Stimulated activated CD8-positive, alpha-beta memory T cell treated with anti-CD3 and anti-CD28 coated beads, Interleukin-12 subunit alpha, Interleukin-12 subunit beta, amount 100 ng/mL, for 4 hours (primary cell): Measurements from ENCODE around the gene LY6G6D.

Experiments
- DNase-seq: peaks from one replicate; pipeline ENCODE4 v3.0.0-alpha.2; 2020; ENCODE audit warnings: low read depth

LY6G6D gene

DNA sequence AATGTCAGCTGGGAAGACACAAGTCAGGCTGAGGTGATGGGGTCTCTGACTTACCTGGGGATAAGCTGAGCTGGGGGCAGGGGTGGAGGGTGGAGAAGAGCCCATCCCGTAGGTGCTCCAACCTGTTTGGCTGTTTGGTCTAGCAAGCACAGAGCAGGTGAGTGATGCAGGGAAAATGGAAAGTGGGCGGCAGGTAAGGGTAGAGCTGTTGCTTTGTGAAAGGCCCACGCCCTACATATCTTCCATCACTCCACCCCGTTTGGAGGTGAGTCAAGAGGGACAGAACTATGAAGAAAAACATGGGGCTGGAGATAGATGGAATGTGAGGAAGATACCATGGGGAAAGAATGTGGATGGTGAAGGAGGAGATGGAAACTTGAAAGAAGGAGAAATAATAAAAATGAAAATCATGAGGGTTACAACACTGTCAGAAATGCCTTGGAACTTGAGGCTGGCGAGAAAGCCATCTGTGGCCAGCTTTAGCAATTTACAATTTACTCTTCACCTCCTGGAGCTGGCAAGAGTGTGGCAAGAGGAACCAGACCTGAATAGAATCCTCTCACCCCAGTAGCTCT is 5.1 kb downstream of the LY6G6D start:
- DNase-seq: no peak

DNA sequence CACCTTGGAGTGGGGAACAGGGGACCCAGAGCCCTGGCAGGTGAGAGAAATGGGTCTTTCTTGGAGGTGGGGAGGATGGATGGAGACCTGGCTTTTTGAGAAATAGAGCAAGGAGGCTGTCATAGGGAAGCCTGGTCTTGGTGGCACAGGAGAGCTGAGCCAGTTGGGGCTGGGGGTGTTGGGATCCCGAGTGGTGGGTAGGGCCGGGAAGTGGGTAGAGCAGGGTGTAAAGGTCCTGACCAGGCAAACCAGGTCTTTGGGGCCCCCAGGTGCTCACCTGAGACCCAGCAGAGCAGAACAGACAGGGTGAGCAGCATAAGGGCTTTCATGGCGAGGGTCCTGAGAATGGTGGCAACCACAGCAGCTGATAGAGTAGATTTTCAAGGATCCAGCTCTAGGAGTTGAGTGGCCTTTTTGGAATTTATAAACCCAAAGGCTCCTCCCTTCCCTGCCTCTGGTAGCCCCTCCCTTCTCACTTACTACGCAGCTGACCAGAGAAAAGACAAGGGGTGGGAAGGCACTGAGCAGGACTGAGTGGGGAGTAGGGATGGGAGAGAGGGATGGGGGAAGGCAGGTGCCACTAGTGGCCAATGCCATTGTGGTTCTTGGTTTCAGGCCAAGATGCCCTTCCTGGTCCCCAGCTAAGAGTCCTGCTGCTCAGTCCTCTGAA is 6.3 kb downstream of the LY6G6D start, which contains the start of gene LY6G6C:
LY6G6C (minus strand) TSS at position 396 of the 670 bp plus-strand sequence; CDS start at position 329, 67 bp downstream.
- no peak for DNase-seq

DNA sequence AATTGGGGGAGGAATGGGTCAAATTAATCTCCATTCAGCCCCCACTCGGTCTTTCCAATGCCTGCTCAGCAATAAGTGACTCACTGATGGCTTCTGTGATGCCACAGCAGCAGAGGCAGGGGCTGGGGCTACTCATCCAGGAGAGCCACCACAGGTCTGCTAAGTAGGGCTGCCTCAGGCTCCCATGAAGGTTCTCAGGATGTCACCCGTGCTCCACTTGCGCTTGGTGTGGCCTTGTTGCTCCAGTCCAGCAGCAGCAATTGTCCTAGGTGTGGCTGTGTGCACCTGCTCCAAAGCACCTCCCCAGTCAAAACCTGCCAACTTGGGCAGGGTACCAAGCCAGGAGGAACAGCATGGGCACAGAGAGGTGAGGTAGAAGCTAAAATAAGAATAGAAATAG is 7.0 kb downstream of the LY6G6D start:
- DNase-seq: no peak

DNA sequence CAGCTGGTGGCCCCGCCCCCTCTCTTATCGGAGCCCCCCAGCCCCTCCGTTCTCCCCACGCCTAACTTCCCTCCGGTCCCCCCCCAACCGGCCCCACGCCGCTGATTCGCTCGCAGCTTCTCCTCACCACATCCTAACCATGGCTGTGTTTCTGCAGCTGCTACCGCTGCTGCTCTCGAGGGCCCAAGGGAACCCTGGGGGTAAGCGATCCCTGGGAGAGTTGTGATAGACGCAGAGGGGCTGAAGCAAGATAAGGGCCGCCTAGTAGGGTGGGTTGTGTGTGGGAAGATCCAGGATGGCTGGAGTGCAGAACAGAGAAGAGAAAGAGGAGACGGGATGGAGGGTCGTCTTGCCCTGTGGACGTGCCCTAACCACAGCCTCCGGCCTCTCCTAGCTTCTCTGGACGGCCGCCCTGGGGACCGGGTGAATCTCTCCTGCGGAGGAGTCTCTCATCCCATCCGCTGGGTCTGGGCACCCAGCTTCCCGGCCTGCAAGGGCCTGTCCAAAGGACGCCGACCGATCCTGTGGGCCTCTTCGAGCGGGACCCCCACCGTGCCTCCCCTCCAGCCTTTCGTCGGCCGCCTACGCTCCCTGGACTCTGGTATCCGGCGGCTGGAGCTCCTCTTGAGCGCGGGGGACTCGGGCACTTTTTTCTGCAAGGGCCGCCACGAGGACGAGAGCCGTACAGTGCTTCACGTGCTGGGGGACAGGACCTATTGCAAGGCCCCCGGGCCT is 8.3 kb downstream of the LY6G6D start, which contains the start of gene MPIG6B:
MPIG6B (plus strand) TSS at position 129 of the 735 bp plus-strand sequence; CDS start at position 140, 11 bp downstream.
- no peak for DNase-seq

DNA sequence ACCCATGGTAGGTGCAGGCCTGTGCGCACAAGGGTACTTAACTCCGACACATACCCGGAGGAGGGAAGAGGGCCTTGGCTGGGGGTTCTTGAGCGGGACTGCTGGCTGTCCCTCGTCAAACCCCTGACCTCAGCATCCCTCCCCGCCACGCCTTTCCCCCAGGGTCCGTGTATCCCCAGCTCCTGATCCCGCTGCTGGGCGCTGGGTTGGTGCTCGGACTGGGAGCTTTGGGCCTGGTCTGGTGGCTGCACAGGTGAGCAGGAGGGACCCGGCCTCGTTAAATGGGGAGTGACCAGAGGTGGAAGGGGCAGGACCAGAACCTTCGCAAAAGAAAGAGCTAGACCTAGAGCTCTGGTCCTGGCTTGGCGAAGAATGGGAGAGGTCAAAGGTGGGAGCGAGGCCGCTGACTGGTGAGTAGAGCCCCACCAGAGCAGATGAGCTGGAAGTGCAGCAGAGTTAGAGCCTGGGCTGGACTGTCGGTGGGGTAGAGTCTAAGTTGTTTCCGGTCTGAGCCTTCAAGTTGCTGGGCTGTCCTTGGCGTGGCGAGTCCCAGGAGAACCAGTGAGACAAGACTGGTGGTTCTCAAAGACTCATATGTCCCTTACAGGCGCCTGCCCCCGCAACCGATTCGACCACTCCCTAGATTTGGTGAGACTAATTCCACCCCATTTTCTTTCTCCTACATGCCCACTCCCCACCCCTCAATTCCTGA is 9.0 kb downstream of the LY6G6D start:
- DNase-seq: no peak

DNA sequence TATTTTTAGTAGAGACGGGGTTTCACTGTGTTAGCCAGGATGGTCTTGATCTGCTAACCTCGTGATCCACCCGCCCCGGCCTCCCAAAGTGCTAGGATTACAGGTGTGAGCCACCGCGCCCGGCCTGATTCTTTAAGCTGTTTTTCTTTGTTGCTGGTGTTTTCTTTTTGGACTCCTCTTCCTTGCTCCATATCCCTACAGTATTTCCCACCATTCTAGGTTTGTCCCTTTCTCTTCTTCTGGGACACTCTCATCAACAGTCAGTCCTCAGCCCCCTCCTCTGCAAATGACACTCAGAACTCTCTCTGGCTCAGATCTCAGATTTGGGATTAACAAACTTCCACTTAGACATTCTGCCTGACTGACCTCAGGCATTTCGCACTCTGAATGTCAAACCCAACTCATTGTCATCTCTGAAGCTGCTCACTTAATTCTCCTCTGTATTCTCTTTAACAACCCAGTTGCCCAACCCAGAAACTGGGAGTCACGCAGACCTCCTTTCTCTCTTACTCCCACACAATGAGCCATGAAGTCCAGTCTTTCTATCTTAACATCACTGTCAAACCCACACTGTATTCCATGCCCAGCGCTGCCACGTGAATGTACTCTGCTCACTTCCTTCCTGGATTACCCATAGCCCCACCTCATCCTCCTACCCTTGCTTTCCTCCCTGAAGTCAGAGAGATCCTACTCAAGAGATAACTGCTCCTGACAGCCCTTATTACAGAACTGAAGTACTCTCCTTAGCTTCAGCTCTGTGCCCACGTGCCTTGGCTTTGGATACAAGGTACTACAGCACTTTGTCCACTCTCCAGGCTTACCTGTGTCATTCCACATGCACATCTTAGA is 10.6 kb downstream of the LY6G6D start:
- DNase-seq: no peak

DNA sequence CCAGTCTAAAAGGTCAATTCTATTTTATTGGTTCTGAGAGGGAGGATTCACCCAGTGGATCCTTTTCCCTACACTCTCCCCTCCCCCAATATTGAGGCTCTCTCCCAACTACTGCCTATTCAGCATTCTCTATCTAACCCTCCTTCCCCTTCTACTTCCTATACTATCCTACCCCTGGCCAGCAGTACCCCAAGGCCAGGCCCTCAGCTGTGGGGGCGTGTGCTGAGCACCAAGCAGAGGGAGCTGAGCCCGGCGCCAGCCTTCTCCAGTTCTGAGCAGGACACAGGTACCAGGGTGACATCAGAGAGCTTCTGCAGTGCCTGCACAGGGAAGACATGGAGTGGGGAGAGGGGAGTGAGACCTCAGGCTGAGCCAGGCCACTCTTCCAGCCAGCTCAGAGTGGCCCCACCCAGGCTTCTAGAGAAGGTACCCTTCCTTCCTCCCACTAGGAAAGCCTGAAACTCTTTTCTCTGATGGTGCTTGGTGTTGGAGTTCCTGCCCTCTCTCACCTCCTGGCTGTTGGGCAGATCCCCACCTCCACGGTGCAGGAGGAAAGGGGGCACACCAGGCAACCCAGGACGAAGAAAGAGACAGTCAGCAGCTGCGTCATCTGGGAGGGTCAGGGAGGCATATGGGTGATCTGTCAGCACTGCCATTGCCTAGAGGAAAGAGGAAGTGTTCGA is 12.0 kb downstream of the LY6G6D start:
- DNase-seq: no peak

DNA sequence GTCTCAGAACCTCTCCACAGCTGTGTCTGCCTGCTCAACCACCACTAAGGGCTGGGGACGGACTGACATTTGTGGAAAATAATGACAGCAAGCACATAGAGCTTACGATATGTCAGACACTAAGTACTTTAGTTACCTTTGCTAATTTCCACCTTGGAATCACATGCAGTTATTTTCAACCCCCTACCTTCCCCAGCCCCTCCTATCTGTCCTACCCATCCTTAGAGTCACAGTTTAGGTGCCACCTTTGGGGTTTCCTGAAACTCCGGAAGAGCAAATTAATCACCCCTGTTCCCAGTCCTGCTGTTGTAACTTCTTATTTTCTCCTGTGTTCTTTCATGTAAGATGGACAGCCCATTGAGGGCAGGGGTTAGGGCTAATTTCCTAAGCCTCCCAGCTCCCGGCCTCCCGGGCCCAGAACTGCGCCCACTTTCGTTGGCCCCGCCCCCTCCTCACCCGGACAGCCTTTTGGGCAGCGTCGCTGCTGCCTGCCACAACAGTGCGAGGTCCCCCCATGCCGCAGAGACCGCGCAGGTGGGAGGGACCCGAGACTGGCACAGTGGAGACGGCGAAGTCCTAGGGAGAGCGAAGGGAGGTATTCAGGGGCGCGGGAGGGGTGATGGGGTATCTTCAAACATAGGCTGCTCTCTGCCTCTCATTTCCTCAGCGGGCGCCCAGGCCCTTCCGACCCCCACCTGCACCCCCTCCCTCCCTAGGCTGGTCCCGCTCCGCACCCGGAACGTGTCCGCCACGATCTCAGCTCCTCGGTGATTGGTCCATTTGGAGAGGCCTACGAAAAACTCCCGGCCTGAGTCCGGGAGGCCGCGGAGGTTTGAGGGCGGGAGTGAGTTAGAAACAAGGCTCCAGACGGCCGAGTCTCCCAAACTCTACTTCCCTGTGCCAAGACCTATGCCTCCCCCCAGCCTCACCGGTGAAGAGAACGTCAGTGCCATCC is 12.8 kb downstream of the LY6G6D start:
- DNase-seq: no peak

DNA sequence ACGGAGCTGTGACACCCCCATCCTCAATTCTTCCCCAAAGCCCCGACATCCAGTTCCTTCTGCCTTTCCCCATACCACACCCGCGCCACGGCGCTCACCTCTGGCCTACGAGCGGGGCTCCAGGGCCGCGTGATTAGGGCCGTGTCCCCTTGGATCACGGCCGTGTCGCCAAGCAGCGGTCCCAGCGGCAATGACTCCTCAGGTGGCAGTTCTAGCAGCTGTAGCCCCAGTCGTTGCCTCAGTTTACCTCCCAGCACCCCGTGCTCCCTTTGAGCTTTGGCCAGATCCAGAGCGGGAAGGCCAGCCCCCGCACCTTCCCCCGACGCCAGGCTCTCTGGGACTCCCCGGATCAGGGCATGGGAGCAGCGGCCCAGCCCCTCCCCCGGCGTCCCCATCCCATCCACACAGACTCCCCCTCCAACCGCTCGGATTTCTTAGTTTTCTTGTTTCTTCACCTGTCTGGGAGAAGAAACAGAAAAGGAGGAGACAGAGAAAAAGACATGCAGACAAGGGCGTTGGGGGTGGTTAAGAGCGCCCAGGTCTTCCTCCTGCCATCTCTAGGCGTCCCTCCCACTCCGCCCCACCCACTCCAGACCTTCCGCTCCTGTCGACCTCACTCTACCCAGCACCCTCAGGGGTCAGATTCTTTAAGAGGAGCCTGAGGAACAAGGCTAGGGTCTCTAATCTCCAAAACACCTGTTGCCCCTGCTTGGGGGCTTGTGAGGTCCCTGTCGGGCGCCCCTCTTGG is 13.8 kb downstream of the LY6G6D start, which contains the start of gene DDAH2:
DDAH2 (minus strand) TSS at position 533 of the 748 bp plus-strand sequence; CDS start at position 395, 138 bp downstream.
- no peak for DNase-seq

DNA sequence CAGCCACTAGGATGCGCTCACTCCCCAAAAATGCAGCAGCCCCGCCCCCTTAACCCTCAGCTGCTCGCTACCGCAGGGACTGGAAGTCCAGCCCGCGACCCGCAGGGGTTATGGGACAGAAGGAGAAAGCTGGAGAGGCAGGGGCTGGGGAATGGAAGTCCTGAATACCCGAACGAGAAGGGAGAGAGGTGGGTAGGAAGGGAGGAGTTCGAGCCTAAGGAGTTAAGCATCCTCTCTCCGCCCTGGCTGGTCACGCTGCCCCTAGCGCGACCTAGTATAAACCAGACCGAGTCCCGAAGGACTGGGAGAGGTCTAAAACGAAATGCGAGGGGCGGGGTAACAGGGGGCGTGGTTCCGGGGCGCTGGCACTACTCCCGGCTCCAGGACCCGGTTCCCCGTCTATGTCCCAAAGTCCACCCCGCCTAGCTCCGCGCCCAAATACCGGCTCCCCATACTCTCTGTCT is 14.4 kb downstream of the LY6G6D start:
- DNase-seq: peak; percentile 65

DNA sequence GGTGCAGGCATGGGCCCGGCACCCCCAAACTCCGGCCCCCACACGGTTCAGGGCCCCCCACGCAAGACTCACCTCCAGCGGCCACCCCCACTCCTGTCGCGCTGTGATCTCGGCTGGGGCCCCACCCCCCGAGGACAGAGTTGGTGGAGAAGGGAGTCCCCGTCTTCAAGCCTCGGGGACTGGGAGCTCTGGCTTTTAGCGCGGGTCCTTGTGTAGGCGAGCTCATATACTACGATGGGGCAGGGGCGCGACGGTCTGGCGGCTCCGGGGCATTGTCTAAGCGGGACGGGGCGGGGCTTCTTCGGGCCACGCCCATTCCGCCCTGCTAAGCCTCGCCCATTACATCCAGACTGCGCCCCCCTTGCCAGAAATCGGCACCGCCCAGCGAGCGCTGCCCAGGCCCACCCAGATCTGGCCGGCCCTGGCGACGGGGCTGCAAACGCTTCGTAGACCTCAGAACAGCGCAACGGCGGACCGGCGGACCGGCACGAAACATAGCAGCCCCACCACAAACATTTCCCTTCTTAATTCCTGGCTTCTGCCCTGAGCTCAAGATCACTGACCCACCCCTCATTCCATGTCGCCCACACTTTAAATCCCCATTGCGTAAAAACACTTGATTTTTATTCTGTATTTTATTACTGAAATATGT is 15.0 kb downstream of the LY6G6D start:
- DNase-seq: peak; percentile 53

DNA sequence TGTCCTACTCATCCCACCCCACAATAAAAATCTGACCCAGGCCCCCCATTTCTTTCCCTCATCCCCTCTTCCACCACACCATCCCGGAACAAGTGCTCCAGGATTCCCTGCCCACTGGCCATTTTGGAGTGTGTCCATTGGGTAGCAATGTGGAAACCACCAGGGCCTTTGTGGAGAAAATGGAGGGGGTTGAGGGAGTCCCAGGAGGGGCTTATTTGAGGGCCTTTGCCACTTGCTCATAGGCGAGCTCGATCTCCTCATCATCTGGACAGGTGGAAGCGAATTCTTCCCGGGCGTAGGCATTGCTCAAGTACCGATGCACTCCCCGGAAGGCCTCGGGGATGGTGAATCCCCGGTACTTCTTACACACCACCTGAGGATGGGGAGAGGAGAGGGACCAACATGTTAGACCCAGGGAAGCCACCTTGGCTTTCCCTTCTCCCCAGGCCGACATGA is 15.5 kb downstream of the LY6G6D start:
- DNase-seq: no peak

DNA sequence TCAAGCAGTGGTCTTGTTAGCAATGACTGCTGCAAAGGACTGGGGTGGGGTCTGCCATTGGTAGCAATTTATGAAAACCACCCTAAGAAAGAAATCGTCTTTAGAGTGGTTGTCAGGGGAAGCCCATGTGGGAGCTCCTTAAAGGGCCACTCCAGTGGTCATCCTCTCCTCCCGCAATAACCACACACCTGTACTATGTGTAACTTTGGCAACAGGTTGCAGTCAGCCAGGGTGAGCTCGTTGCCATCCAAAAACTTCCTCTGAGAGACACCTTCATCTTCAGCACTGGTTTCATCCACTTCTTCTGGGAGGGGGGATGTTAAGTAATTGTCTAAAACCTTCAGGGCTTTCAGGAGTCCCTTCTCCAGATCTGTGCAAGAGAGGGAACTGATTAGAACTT is 16.9 kb downstream of the LY6G6D start:
- DNase-seq: no peak

DNA sequence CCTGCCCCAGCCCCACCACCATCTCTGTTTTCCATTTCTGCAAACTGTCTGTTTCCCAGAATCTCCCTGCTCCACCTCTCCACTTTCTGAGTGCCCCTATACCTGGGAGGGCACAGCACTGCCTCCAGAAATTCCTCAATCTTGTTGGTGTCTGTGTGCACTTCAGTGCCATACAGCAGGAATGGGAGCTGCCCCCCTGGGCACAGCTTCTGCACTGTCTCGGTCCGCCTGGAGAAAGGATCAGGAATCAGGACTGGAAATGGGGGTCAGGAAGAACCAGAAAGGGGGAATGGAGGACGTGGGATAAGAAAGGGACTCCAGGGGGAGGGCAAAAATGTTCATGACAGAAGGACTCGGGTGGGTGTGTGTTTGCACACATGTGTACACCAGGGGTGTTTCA is 18.6 kb downstream of the LY6G6D start:
- DNase-seq: no peak

DNA sequence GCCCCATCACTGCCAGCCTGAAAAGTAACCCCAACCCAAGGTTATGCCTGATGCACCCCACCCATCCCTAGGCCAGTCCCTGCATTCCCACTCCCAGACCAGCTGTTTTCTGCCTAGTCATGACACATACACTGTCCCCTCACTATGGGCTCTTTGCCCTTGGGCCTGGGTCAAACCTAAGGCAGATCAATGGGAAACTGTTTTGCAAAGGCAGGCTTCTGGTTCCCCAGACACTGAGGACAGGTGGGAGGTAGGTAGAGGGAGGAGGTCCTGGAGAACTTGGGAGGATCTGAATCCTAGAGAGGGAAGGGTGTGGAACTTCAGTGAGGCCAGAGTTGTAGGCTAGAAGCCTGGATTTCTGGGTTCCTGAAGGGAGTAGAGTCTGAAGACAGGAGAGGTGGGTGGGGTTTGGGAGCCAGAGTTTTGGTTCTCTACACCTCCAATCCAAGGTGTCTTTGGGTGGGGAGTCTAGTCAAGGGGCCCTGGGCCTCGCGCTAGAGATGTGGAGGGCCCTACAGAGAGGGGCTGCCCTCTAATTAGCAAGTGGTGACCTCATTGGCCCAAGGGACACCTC is 19.2 kb downstream of the LY6G6D start:
- no peak for DNase-seq

DNA sequence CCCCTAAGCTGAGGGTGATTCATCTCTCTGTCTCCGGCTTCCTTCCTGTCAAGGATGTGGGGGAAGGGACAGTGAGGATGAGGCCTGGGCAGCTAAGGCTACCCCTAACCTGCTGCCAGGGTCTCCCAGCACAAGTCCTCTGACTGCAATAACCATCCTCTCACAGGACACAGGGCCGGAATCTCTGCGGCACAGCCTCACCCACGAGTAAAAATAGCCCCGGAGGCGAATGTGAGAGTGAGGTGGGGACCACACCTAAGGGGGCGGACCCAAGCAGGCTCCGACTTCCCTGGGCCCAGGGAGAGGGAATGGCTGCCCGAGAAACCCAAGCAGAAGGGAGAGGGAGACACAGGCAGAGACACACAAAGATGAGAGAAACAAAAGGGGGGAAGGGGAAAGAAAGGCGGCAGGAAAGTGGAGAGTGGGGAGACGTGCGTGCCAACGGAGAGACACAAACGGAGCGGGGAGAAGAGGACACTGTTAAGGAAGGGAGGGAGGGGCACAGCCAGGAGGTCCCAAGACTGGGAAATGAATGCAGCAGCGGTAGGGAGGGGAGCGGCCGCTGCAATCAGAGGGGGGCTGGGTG is 19.8 kb downstream of the LY6G6D start:
- peak; percentile 45 for DNase-seq

DNA sequence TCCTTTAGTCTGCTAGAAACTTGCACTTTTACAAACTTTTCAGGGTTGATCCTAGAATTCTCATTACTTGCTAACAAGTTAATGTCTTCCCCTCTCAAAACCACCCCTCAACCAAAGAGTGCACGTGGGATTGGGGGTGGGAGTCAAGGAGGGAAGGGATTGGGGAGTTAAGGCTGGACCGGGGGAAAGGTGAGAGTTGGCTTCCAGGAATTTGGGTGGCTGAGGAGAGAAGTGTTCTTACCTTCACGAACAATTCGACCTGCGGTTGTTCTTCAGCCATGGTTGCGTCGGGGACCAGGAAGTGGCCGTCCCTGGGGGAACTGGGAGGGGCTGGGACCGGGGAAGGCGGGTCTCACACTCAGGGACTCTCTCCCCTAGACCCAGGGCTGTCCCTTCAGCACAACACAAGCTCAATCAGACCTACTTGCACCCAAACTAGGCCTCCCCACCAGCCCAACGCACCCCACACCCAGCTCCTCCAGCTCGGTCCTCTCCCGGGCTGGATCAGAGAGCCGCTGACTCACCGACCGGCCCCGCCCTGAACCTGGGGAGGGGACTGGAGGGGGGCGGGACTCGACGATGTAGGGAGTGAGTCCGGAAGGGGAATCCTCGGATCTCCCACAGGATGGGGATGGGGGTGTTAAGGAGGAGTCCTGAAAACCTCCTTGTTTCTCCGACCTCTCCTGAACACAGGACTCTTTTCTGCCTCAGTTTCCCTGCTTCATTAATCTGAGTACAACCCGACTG is 21.0 kb downstream of the LY6G6D start, which contains the start of gene CLIC1:
CLIC1 (minus strand) TSS at position 510 of the 747 bp plus-strand sequence; CDS start at position 280, 230 bp downstream.
- DNase-seq: peak; percentile 66
